ENCODE data around the gene EPPIN. TPM values are rescaled to one million over a fixed set of nuclear protein-coding genes. Genes with fewer than 3 reads are reported as not detected.

EPPIN gene
- total and polyA plus RNA-seq, 10 of the 15 experiments (the other 5 are each of a cell fraction or from before 2014, with no cell fraction given): not detected

DNA sequence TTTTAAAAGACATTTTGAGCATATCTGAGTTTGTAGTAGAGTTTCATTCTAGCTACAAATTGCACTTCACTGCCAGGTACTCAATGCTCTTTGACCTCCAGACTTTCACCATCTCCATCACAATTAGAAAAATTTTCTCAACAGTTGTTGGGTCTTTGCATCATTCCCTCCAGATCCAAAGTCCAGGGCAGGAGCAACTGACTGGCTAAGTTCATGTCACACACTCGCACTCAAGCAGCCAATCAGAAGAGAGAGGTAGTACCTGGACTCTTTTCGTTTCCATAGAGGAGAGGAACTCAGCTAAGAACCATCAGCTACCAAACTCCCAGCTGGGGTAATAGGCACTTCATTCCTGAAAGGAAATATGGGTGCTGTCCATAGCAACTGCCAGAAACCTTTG, 40.8 kb downstream of the EPPIN start:
- ChIA-PET SMC1A (ENCODE audit: uncharacterized antibody, unreplicated experiment) (no interaction called here), POLR2A (no interaction called here), CTCF (interaction anchor here (0.6 kb wide), 1 partner anchor 246 kb away, joined by 3 read pairs; no protein-coding TSS in a partner anchor), RAD21 (ENCODE audit: unreplicated experiment) (no interaction called here)
- Histone ChIP-seq H3K4me3 (no peak overlapping the region), H3K9ac (ENCODE audit: control insufficient read depth, insufficient read depth, low read length) (no peak overlapping the region), H2AFZ (ENCODE audit: control insufficient read depth, low read depth, low read length) (no peak overlapping the region), H3K27me3 (replicated peaks in 1 of 2; ENCODE audit: control insufficient read depth in 2 of 2, insufficient read depth in 2 of 2, low read length in 1 of 2) (peaks cover 0 to 2% of the 10 kb centered on the region in 2 experiments; a peak in 1 of 4 replicates), H3K36me3 (ENCODE audit: control insufficient read depth in 2 of 2, insufficient read depth in 2 of 2, low read length in 1 of 2) (no peaks in the 10 kb centered on the region), H3K27ac (ENCODE audit: control insufficient read depth, insufficient read depth) (no peak overlapping the region), H3K79me2 (ENCODE audit: control insufficient read depth, insufficient read depth, low read length) (no peaks in the 10 kb centered on the region), H3K4me2 (ENCODE audit: control insufficient read depth, insufficient read depth) (no peak overlapping the region), H3K9me3 (replicated peaks; ENCODE audit: control insufficient read depth, insufficient read depth, low read length) (no peaks in the 10 kb centered on the region; the same call in 2 of the 3 replicates), H3K4me1 (ENCODE audit: control insufficient read depth, insufficient read depth, low read length) (peaks cover 5% of the 10 kb centered on the region), H4K20me1 (ENCODE audit: control insufficient read depth, insufficient read depth) (no peaks in the 10 kb centered on the region)
- no TSS peak for BruUV-seq (replicated peaks)
- DNase-seq (ENCODE audit: low read depth, low spot score) (no peak), FAIRE-seq (no peak), ATAC-seq (no peak)
- in situ Hi-C loops (cut with MboI): no loop called here
- 28% methylated on average over 2 of the region's 2 CpGs for WGBS (ENCODE audit: insufficient coverage, insufficient replicate concordance, low lambda C conversion rate, missing lambda C conversion rate)
- TF ChIP-seq RAD51 (IDR thresholded peaks at IDR 0.05) (no peak), NFYB (IDR thresholded peaks at IDR 0.05; ENCODE audit: insufficient read depth, low read depth, low read length) (peak; percentile 61), TCF3 (IDR thresholded peaks at IDR 0.05; ENCODE audit: borderline replicate concordance, insufficient read depth, low read depth, low read length) (no peak)
- intact Hi-C loops (cut with micrococcal nuclease; ENCODE audit: unreplicated experiment): no loop called here

DNA sequence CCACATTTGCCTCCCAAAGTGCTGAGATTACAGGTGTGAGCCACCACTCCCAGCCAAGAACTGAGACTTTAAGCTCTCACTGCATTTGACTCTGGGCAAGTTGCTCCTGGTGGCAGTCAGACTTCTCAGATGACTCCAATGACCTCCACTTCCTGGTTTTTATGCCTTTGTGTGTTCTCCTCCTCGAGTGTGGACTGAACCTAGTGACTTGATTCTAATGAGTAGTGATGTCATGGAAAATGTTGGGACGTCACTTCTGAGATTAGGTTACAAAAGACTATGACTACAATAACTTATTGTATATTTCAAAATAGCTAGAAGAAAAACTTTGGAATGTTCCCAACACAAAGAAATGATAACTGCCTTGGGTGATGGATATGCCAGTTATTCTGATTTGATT, 43.8 kb downstream of the EPPIN start:
- Histone ChIP-seq H3K27ac (ENCODE audit: control insufficient read depth, insufficient read depth) (no peak overlapping the region), H3K79me2 (ENCODE audit: control insufficient read depth, insufficient read depth, low read length) (no peaks in the 10 kb centered on the region), H4K20me1 (ENCODE audit: control insufficient read depth, insufficient read depth) (no peaks in the 10 kb centered on the region), H3K36me3 (ENCODE audit: control insufficient read depth in 2 of 2, insufficient read depth in 2 of 2, low read length in 1 of 2) (no peaks in the 10 kb centered on the region), H3K4me2 (ENCODE audit: control insufficient read depth, insufficient read depth) (no peak overlapping the region), H3K9me3 (replicated peaks; ENCODE audit: control insufficient read depth, insufficient read depth, low read length) (no peaks in the 10 kb centered on the region; the same call in 2 of the 3 replicates), H3K9ac (ENCODE audit: control insufficient read depth, insufficient read depth, low read length) (no peak overlapping the region), H3K27me3 (replicated peaks in 1 of 2; ENCODE audit: control insufficient read depth in 2 of 2, insufficient read depth in 2 of 2, low read length in 1 of 2) (peaks cover 0 to 2% of the 10 kb centered on the region in 2 experiments; a peak in 1 of 4 replicates), H3K4me3 (no peak overlapping the region), H2AFZ (ENCODE audit: control insufficient read depth, low read depth, low read length) (no peak overlapping the region), H3K4me1 (ENCODE audit: control insufficient read depth, insufficient read depth, low read length) (peaks cover 5% of the 10 kb centered on the region)
- POLR2A ChIA-PET: no interaction called here
- CTCF ChIA-PET: interaction anchor here (0.7 to 1.3 kb wide), 2 partner anchors 66 to 181 kb away, joined by 3 to 4 read pairs; no protein-coding TSS in a partner anchor
- SMC1A ChIA-PET (ENCODE audit: uncharacterized antibody, unreplicated experiment): no interaction called here
- WGBS (ENCODE audit: insufficient coverage, insufficient replicate concordance, low lambda C conversion rate, missing lambda C conversion rate): 2% methylated on average over 2 of the region's 2 CpGs
- in situ Hi-C loops (cut with MboI) (no loop called here), intact Hi-C loops (cut with micrococcal nuclease; ENCODE audit: unreplicated experiment) (no loop called here)
- BruUV-seq (replicated peaks): no TSS peak
- DNase-seq (ENCODE audit: low read depth, low spot score) (no peak), FAIRE-seq (no peak), ATAC-seq (no peak)
- RAD21 ChIA-PET (ENCODE audit: unreplicated experiment): no interaction called here
- TF ChIP-seq SREBF1 (IDR thresholded peaks at IDR 0.05; ENCODE audit: low read length) (no peak), JUND (IDR thresholded peaks at IDR 0.05; ENCODE audit: low read depth, low read length) (no peak), YY1 (IDR thresholded peaks at IDR 0.05; ENCODE audit: low read depth, low read length) (no peak), IKZF2 (IDR thresholded peaks at IDR 0.05) (no peak)
- TF ChIP-seq, protein P1, sequence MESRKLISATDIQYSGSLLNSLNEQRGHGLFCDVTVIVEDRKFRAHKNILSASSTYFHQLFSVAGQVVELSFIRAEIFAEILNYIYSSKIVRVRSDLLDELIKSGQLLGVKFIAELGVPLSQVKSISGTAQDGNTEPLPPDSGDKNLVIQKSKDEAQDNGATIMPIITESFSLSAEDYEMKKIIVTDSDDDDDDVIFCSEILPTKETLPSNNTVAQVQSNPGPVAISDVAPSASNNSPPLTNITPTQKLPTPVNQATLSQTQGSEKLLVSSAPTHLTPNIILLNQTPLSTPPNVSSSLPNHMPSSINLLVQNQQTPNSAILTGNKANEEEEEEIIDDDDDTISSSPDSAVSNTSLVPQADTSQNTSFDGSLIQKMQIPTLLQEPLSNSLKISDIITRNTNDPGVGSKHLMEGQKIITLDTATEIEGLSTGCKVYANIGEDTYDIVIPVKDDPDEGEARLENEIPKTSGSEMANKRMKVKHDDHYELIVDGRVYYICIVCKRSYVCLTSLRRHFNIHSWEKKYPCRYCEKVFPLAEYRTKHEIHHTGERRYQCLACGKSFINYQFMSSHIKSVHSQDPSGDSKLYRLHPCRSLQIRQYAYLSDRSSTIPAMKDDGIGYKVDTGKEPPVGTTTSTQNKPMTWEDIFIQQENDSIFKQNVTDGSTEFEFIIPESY (IDR thresholded peaks at IDR 0.05): no peak
- TF ChIP-seq, protein P2, sequence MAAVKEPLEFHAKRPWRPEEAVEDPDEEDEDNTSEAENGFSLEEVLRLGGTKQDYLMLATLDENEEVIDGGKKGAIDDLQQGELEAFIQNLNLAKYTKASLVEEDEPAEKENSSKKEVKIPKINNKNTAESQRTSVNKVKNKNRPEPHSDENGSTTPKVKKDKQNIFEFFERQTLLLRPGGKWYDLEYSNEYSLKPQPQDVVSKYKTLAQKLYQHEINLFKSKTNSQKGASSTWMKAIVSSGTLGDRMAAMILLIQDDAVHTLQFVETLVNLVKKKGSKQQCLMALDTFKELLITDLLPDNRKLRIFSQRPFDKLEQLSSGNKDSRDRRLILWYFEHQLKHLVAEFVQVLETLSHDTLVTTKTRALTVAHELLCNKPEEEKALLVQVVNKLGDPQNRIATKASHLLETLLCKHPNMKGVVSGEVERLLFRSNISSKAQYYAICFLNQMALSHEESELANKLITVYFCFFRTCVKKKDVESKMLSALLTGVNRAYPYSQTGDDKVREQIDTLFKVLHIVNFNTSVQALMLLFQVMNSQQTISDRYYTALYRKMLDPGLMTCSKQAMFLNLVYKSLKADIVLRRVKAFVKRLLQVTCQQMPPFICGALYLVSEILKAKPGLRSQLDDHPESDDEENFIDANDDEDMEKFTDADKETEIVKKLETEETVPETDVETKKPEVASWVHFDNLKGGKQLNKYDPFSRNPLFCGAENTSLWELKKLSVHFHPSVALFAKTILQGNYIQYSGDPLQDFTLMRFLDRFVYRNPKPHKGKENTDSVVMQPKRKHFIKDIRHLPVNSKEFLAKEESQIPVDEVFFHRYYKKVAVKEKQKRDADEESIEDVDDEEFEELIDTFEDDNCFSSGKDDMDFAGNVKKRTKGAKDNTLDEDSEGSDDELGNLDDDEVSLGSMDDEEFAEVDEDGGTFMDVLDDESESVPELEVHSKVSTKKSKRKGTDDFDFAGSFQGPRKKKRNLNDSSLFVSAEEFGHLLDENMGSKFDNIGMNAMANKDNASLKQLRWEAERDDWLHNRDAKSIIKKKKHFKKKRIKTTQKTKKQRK (IDR thresholded peaks at IDR 0.05; ENCODE audit: low read depth, low read length): no peak

All from GM12878 (cell line).